ENCODE measurements around the gene SLC18A2.
A peak's percentile ranks its signal among the peaks of the same experiment; 100 is the strongest.
"Not testable (repeated sequence)": the region's sequence is repeated elsewhere in the genome, so short reads cannot be mapped to it uniquely, and the experiment has no call there.

Gene SLC18A2

DNA sequence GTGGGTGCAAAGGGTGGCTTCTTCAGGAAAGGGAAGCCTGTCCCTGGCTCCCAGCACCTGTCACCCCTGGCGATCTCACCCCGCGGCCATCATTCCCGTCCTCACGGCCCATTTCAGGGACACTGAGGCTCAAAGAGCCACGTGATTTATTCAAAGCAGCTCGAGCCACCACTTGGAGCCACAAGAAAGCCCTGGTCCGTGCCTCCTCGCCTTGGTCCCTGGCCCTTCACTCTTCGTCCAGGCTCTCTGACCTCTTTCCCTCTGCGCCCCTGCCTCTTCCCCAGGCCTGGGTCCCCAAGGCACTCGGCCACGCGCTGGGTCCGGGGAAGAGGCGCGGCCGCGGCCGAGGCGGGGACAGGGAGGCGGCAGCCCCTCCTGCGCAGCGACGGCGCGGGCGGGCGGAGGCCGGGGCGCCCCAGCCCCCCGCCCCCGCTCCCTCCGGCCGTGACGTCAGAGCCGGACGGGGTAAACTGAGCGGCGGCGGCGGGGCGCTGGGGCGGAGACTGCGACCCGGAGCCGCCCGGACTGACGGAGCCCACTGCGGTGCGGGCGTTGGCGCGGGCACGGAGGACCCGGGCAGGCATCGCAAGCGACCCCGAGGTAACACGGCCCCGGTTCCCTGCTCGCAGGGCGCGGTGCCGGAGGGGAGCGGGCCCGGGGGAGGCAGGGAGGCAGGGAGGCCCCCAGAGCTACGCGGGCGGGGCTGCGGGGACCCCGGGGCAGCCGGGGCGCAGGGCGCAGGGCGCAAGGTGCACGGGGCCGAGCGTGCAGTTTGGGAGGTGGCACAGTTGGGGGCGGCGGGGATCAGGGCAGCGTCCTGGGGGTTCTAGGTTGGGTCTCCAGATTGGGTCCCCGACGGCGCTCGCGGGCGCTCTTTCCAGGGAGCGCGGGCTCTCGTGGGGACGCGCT is at the start of gene SLC18A2:
TSS of gene SLC18A2 (plus strand) at position 494 of the 909 bp plus-strand sequence. CDS start 580 bp downstream, outside the sequence.
- DNase-seq: no peak

DNA sequence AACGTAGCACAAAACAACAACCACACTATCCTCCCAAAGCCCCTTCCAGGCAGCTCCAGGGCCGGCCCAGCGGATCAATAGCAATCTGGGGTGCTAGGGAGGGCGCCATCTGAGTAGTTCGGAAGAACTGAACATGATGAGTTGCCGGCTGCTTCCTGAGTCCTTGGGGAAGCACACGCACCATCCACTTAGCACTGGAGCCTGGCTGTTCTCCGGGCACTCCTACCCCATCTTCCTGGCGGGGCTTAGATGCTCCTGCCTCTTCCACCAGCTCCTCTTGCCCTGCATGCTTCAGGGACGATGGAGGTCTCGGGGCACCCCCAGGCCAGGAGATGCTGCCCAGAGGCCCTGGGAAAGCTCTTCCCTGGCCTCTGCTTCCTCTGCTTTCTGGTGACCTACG is 43.7 kb upstream of the SLC18A2 start, which contains the start of gene KCNK18:
TSS of gene KCNK18 (plus strand) at position 301 of the 400 bp plus-strand sequence. CDS start at position 301, 0 bp downstream.
- no peak for DNase-seq

DNA sequence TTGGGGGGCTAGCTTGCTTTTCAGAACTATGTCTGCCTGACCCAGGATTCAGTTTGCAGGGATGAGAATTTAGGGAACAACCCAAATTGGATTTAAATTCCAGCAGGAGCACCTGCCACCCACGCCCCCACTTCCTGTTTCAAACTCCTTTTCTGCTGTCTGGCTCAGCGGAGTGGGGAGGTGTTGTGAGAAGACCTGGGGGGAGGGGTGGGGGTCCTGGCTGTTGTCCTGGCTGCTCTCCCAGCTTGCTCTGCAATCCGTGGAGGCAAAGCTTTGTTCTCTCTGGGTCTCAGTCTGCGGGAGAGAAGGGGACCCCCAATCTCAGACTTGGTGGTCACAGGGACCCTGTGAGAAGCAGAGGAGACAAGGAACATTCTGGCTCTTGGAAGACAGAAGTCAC is 42.8 kb upstream of the SLC18A2 start:
- DNase-seq: no peak

DNA sequence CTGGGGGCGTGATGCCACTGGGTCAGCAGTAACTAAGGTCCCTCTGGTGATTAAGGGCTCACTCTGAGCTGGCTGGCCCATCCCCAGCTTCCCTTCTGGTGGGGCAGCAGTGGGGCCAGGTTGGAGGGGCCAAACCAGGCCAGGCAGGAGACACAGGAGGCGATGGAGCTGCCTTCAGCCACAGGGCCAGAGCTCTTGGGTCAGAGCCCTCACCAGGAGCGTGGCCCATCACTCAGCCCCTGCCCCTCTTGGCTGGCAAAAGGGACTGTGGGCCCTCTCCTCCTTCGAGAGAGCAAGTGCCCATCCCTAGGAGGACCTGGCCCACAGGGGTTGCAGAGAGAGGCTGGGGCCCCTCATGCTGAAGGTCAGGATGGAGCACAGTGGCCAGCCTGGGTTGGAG is 39.1 kb upstream of the SLC18A2 start:
- DNase-seq: no peak

DNA sequence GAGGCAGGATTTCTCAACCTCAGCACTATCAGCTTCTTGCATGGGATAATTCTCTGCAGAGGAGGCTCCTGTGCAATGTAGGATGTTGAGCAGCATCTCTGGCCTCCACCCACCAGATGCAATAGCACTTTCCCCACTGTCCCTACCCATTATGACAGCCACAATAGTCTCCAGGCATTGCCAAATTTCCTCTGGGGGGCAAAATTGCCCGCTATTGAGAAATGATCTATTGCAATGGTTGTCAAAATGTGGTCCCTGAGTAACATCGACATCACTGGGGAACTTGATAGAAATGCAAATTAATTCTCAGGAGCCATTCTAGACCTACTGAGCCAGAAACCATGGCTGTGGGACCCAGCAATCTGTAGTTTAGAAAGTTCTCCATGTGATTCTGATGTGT is 36.6 kb upstream of the SLC18A2 start:
- no peak for DNase-seq

DNA sequence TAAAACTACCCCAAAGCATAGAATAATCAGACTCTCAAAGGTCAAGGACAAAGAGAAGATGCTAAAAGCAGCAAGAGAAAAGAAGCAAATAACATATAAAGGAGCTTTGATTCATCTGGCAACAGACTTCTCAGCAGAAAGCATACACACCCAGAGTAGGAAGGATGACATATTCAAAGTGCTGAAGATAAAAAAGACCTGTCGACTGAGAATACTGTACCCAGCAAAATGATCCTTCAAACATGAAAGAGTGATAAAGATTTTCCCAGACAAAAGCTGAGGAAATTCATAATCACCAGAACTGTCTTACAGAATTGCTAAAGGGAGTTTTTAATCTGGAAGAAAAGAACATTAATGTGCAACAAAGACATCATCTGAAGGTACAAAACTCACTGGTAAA is 28.7 kb upstream of the SLC18A2 start:
- DNase-seq: no peak

DNA sequence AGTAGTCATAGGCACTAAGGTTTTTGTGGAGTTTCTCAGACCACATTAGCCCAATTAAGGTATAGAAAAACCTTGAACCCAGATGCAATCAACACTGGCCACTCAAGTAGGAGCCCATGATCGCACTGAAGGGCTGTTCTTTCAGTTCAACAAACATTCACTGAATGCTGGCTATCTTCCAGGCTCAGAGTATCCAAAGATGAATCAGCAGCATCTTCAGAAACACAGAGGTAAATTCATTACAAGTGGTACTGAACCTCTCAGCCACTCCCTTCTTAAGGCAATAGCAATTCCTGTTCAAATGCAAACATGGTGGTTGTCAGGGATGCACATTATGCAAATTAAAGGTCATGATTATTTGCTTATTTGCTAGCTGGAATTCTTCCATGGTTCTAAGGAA is 26.5 kb upstream of the SLC18A2 start:
- DNase-seq: no peak

DNA sequence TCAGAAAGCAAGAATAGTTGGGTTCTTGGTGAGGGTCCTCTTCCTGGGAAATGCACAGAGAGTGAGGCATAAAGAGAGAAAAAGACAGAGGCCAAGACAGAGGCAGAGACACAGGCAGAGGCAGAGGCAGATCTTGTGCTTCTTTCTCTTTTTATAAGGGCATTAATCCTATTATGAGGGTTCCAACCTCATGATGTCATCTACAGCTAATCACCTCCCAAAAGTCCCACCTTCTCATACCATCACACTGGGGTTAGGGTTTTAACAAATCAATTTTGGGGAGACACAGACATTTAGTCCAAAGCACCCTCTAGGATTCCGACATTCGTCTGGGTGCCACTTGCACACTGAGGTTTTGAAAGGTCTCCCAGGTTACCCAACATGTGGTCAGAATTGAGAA is 25.8 kb upstream of the SLC18A2 start:
- no peak for DNase-seq

DNA sequence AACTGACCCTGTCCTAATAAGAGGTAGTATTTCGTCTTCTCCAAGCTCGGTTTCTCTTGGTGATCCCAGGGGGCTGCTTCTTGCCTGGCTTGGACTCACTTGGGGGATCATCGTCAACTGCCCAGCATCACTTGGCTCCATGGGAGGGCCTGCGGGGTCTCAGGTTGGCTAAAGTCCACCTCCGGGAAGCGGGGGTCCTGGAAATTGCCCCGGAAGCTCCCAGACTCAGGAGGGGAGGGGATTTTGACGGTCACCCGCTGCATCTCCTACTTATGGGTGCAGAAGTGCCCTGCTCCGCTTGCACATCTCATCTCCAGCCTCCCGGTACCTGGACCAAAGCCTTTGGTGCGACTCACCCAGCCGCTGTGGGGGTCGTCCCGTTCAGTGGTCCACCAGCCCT is 24.9 kb upstream of the SLC18A2 start:
- no peak for DNase-seq

DNA sequence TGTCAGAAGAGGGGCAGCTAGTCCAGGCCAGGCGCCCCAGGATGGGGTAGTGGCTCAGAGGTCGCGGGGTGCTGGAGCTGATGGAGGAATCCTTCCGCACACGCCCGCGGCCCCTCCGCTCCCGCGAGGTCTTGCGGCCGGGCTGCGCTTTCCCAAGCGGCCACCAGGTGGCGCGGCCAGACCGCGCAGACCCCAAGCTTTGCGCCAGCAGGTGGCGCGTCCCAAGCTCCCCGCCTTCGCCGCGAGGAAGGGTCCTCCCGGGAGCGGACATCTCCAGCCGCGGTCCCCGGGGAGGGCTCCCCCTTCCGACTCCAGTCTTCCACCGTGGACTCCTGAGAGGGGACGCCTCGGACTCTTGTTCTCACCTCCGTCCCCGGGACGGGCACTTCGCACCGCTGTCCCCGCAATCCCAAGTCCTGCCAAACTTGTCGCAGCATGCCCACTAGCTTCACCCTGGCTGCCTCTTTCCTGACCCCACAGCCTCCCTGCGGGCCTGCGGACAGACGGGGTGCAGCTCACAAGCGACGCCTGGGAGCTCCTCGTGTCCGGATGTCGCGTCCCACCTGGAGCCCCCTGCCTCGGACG is 24.2 kb upstream of the SLC18A2 start:
- peak; percentile 53 to 73 for DNase-seq

DNA sequence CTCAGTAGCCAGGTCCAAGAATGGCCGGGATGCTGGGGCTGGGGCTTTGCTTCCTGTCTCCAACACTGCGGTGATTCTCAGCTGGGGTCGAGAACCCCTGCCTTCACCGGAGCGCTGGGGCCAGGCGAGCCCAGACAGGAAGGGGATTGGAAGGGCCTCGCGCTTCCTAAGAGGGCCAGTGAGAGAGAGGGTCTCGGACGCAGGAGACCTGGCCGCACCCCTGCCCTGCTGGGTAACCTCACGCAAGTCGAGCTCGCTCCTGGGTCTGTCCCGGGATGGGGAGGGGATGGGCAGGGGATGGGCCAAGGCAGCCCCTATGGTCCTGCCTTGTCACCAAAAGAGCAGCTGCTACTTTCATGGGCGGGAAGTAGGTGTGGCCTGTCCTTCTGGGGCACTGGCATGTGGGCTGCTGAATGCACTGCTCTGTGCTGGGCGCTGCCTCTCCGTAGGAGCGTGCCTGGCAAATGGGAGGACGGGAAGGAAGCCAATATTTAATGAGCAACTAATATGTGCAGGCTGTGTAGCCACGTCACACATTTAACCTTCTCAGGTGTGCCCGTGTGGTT is 23.6 kb upstream of the SLC18A2 start:
- DNase-seq: peak in 1 of 2 experiments; percentile 18

DNA sequence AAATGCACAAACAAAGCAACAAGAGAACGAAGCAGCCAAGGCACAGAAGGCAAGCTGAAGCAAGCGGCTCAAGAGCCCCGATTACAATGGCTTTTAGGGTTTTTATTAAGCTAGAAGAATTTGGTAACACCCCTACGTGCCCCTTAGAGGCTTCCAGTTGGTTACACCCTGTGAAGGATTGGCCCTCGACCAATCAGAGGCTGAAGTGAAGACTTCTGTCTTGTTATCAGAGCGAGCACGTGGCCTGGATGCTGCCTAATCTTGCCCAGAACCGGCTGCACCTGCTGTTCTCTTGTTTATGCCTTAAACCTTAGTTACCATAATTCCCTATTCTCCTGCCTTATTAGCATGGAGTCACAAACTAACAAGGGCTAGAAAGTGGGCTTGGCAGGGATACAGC is 22.3 kb upstream of the SLC18A2 start:
- DNase-seq: no peak

DNA sequence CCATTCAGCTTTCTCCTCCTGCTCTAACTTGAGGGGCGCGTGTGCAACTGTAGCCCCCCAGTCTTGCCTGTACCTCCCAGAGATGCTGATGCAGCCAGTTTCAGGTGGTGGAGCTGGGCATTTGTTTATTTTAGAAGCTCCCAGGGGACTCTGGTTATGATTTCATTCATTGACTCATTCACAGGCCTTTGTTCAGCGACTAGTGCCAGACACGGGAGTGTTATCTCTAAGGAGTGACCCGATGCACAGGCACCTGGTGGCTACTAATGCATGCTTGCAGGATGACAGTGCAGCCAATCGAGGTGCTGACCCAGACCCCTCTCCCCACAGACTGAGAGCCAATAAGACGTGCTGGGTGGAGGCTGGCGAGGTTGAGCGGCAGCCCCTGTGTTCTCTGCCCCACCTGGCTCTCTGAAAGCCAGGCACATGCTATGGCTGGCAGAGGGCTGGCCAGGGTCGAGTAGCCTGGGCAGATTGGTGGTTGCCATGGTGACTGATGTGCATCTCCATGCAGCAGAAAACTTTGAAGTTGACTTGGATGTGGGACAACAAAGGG is 19.7 kb upstream of the SLC18A2 start:
- no peak for DNase-seq

DNA sequence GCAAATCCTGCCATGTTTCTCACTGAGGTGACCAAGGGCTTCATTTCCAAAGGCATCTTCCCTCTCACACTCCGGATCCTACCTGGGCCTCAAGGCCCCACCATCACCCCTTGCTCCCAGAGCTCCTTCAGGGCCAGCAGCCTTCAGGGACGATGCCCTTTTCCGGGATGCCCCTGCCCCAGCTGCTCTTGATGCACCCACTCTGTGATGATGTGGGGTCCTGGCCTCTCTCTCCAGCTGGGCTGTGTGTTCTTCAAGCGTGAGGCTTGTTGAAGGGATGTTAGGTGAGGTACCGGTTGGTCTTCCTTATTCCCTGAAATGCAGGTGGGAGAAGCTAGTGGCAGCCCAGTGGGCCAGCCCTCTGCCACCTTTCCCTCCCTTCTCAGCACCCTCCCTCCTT is 18.4 kb upstream of the SLC18A2 start:
- no peak for DNase-seq

DNA sequence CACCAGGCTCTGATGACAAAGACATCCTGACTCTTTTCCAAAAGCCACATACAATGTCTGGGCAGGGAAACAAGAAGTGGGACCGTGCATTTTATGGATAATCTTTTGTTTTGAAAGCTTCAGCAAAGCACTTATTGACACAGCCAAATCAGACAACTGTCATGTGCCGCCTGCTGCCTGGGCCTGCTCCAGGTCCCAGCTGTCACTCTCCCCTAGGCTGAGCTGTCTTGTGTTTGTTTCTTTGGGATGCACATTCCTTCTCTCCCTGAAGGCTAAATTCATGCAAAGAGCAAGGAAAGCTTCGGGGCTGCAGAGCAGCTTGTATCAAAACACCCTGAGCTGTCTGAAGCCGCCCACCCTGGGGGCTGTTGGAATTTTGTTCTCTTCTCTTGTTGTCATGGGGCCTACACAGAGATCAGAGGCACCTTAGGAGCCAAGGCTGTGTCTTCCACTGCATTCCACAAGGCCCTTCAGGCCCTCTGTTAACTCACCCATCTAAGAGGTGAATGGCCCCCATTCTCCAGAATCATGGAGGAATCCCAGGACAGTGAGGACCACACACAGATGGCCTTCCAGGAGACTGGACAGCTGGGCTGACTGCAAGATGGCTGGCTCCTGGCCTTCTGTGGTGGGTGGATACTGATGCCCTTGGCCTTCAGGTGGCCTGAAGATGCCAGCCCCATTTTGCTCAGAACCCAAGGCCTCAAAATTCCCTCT is 17.8 kb upstream of the SLC18A2 start:
- DNase-seq: no peak

DNA sequence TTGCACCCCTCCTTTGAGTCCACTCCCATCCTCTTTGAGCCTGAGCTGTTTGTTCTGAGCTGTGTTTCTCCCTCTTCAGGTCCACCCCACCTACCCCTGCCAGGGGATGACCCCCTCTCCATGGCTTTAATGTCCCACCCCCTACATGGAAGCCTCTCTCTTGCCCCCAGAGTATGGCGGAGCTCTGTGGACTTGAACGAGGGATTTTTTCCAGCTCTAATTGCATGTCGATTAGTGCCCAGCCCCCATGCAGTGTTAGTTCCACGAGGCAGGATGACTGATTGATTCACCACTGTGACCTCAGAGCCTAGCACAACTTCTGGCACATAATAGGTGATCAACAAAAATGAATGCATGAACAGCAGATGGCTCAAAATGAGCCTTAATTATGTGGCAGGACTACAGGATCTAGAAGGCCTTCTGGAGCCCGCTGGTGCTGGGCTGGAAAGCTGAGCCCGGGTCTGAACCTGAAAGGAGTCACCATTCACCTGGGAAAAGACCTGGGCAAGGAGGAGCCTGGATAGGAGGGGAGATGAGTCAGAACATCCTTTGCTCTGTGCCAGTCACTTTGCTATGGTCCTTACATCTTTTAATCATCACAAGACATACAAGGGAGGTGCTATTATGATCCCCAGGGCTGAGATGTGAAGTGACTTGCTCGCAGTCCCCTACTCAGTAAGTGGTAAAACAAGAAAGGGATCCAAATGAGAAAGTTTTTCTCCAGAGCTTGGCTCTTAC is 17.1 kb upstream of the SLC18A2 start:
- no peak for DNase-seq

DNA sequence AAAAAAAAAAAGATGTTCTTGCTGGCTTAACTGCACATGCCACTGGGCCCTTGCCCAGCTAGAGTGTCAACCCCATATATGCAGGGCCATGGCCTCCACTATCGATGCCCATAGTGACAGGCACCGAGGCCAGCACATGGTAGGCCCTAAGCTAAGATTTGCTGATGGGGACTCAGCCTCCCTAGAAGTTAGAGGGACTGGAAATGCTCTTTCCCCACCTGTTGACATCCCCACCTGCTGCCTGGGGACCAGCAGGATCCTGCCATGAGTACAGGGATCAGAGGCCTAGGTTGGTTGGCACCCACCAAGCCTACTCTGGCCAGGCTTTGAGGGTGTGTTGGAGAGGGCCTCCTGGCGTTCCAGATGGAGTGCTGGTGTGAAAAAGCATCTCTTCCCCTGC is 16.0 kb upstream of the SLC18A2 start:
- no peak for DNase-seq

DNA sequence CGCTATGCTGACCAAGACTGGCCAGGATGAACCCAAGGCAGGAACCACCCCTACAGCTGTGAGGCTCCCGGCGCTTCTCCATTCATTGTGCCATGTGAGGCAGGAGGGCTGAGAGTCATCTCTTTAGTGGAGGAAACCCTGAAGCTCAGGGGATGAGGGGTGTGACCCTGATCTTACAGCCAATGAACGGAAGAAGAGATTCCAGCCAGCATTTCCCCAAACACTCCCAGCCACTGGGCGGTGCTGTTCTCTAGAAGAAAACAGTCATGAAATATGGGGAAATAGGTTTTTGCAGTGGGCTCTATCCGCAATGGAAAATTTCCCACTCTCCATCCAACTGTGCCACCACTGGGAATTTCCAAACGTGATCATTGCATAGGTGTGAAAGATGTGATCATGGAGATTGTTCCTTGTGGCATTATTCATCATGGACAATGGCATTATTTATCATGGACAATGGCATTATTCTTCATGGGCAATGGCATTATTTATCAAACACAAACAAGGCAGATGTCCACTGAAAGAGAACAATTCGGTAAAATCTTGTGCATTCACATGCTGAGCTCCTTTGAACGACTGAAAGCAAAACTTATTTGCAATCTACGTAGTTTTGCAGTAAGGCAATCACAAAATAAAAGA is 14.0 kb upstream of the SLC18A2 start:
- DNase-seq: no peak

DNA sequence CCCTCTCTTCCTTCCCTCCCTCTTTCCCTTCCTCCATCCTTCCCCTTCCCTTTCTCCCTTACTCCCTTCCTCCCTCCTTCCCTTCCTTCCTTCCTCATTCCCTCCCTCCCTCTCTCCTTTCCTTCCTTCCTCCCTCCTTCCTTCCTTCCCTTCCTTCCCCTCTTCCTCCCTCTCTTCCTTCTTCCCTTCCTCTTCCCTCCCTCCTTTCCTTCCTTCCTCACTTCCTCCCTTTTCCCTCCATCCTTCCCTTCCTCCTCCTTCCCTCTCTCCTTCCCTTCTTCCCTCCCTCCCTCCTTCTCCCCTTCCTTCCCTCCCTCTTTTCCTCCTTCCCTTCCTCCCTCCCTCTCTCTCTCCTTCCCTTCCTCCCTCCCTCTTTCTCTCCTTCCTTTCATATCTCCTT is 12.7 kb upstream of the SLC18A2 start:
- no peak for DNase-seq

DNA sequence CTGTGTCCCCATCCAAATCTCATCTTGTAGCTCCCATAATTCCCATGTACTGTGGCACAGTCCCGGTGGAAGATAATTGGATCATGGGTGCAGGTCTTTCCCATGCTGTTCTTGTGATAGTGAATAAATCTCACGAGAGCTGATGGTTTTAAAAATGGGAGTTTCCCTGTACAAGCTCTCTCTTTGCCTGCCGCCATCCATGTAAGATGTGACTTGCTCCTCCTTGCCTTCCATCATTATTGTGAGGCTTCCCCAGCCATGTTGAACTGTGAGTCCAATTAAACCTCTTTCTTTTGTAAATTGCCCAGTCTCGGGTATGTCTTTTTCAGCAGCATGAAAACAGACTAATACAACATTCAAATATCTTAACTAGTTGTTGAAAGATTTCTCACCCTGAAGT is 10.8 kb upstream of the SLC18A2 start:
- not testable (repeated sequence) for DNase-seq

DNA sequence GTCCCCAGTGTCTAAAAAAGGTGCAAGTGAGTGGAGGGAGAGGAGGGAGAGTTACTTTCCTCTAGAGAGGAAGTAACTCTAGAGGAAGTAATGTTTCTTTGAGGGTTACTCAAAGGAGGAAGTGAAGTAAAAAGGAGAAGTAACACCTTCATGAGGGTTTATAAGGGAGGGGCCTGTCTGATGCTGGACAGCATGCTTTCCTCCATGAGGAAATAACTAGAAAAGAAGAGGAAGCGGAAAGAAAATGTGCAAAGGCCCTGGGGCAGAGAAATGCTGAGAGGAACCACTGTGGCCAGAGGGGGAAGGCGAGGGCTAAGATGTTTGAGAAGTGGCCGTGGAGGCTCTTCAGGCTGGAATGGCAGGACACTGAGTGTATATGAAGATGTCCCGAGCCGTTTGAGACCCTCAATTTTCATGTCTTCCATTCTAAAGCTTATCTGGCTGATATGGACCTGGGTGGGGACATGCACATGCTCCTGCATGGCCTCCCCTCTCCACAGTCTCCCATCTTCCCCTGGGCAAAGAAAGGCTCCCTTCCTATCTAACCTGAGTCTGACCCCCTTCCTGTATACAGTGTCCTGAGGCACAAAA is 3.4 kb upstream of the SLC18A2 start:
- DNase-seq: no peak
